Naive thymus-derived CD4-positive, alpha-beta T cell (primary cell): ENCODE results near the gene SSBP3. TPM values are rescaled to one million over a fixed set of nuclear protein-coding genes. Genes with fewer than 3 reads are reported as not detected.
"Not testable (repeated sequence)": the region's sequence is repeated elsewhere in the genome, so short reads cannot be mapped to it uniquely, and the experiment has no call there.

Experiments used
- ATAC-seq: fragments of 150-1000 bp; cut with Tn5 transposase; 2 replicates; pipeline ENCODE4 v1.10.0; 2021; ENCODE audit warnings: mild to moderate bottlenecking, moderate library complexity
- CTCF ChIA-PET: fragments of 350-600 bp; sonication (Branson Sonifier 250); formaldehyde crosslinking; loops from one replicate; lab custom pipeline; 2021; ENCODE audit warnings: antibody characterized with exemption; lab: Charles Lee
- POLR2A ChIA-PET: fragments of 350-600 bp; sonication (Branson Sonifier 250); formaldehyde crosslinking; loops from one replicate; lab custom pipeline; 2021; ENCODE audit warnings: antibody characterized with exemption, inconsistent platforms; lab: Charles Lee
- DNase-seq, 9 donors: peaks; one replicate each; pipeline versions ENCODE4 v3.0.0 to v3.0.0-alpha.2; 2020 to 2022; ENCODE audit warnings: mixed read lengths in 1 of 9
- H3K27ac ChIP-seq: one replicate; pipeline ENCODE4 v1.7.0; 2013; ENCODE audit warnings: mild to moderate bottlenecking, low read depth, low read length, moderate library complexity
- H3K27me3 ChIP-seq, 2 donors: one replicate each; pipeline ENCODE4 v1.7.0; 2013; ENCODE audit warnings: low read length in 2 of 2, mild to moderate bottlenecking in 2 of 2, moderate library complexity in 2 of 2; ENCODE audit not compliant: control insufficient read depth in 2 of 2, insufficient read depth in 2 of 2
- H3K36me3 ChIP-seq, 3 experiments: 1 replicate in 2 of 3; 2 replicates in 1 of 3; pipeline ENCODE4 v1.7.0; 2013; ENCODE audit warnings: low read length in 3 of 3, mild to moderate bottlenecking in 3 of 3, moderate library complexity in 1 of 3; ENCODE audit not compliant: insufficient read depth in 3 of 3, control insufficient read depth in 2 of 3
- H3K4me1 ChIP-seq, 2 donors: one replicate each; pipeline ENCODE4 v1.7.0; 2013; ENCODE audit warnings: low read length in 2 of 2, mild to moderate bottlenecking in 2 of 2, moderate library complexity in 1 of 2; ENCODE audit not compliant: control insufficient read depth in 2 of 2, insufficient read depth in 2 of 2
- H3K4me3 ChIP-seq: 2 replicates; pipeline ENCODE4 v1.7.0; 2013; ENCODE audit warnings: mild to moderate bottlenecking, low read length
- H3K9me3 ChIP-seq, 3 experiments: 1 replicate in 2 of 3; 2 replicates in 1 of 3; pipeline ENCODE4 v1.7.0; 2013; ENCODE audit warnings: low read length in 3 of 3; ENCODE audit not compliant: control insufficient read depth in 2 of 3
- H3K27ac Mint-ChIP-seq, 9 donors: one replicate each; pipeline ENCODE4 v1.8.0; 2020 to 2022; ENCODE audit warnings: mixed read lengths in 9 of 9, mild to moderate bottlenecking in 8 of 9, moderate library complexity in 5 of 9, inconsistent platforms in 2 of 9
- H3K27me3 Mint-ChIP-seq, 5 donors: one replicate each; pipeline ENCODE4 v1.8.0; 2021 to 2022; ENCODE audit warnings: mixed read lengths in 5 of 5, mild to moderate bottlenecking in 1 of 5
- H3K36me3 Mint-ChIP-seq, 5 donors: one replicate each; pipeline ENCODE4 v1.8.0; 2020 to 2022; ENCODE audit warnings: mixed read lengths in 5 of 5, mild to moderate bottlenecking in 3 of 5, inconsistent platforms in 1 of 5
- H3K4me1 Mint-ChIP-seq, 7 donors: one replicate each; pipeline ENCODE4 v1.8.0; 2020 to 2022; ENCODE audit warnings: mixed read lengths in 7 of 7, mild to moderate bottlenecking in 3 of 7, inconsistent platforms in 1 of 7
- H3K4me3 Mint-ChIP-seq, 10 donors: one replicate each; pipeline ENCODE4 v1.8.0; 2020 to 2022; ENCODE audit warnings: mild to moderate bottlenecking in 10 of 10, mixed read lengths in 10 of 10, moderate library complexity in 6 of 10, inconsistent platforms in 2 of 10
- H3K9me3 Mint-ChIP-seq, 11 donors: one replicate each; pipeline ENCODE4 v1.8.0; 2020 to 2022; ENCODE audit warnings: mixed read lengths in 11 of 11, mild to moderate bottlenecking in 4 of 11, inconsistent platforms in 1 of 11, moderate library complexity in 1 of 11
- intact Hi-C, 2 donors: fragments of 100-400 bp; cut with micrococcal nuclease; formaldehyde crosslinking; loops; one replicate each; pipeline ENCODE4 v1.15.1; 2023
- polyA plus RNA-seq, 2 donors: library from polyadenylated mRNA; unstranded; fragments of 300-500 nt; fragmentation: Illumina TruSeq; gene quantifications; one replicate each; pipeline ENCODE4 v1.2.3, GENCODE V29; 2021
- total RNA-seq, 6 experiments: library from RNA in 5 of 6; stranded (reverse) in 5 of 6; gene quantifications; 1 replicate in 5 of 6; 2 replicates in 1 of 6; pipeline ENCODE4 v1.2.3 and lab custom pipeline; 2021 to 2026

Gene SSBP3
- total and polyA plus RNA-seq, 7 experiments from 2014 or later = 19.4 to 124 (median 80.5) TPM

GRCh38 chr1:54425152-54425584, 19.0 kb upstream of the SSBP3 start:
- Histone ChIP-seq H3K27me3 (no peaks in the 10 kb centered on the region), H3K9me3 (no peaks in the 10 kb centered on the region), H3K4me3 (no peak overlapping the region), H3K4me1 (no peaks in the 10 kb centered on the region), H3K36me3 (no peaks in the 10 kb centered on the region), H3K27ac (no peak overlapping the region)
- DNase-seq = no peak
- Mint-ChIP-seq H3K4me1 (peaks cover 0 to 4% (median 0%) of the 10 kb centered on the region in 7 donors), H3K27me3 (peaks cover 0 to 10% (median 0%) of the 10 kb centered on the region in 5 donors), H3K27ac (no peak overlapping the region), H3K9me3 (no peaks in the 10 kb centered on the region), H3K4me3 (no peak overlapping the region), H3K36me3 (no peaks in the 10 kb centered on the region)
- no peak for ATAC-seq
- POLR2A ChIA-PET = no interaction called here
- CTCF ChIA-PET = interaction anchor here (0.8 kb wide), 1 partner anchor 49 kb away, joined by 3 read pairs; no protein-coding TSS in a partner anchor
- intact Hi-C loops = no loop called here

DNA sequence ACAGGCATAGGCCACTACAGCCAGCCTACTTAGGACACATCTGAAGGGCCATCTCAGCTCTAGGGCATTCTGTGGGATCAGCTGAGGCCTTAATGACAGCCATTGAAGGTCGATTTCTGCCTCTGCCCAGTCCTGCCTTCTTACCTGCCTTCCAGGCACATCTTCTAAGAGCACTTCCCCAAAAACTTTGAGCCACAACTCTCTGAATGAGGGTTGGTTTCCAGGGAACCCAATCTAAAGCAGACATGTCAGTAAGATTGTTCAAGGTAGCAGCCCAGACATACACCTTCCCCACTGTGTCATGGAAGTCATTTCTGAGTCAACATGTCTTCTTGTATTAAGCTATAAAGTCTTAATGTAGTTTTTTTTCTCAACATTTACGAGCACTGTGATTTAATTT, 18.2 kb upstream of the SSBP3 start:
- Histone ChIP-seq H3K4me3 (no peak overlapping the region), H3K27ac (no peak overlapping the region), H3K4me1 (no peaks in the 10 kb centered on the region), H3K9me3 (no peaks in the 10 kb centered on the region), H3K36me3 (no peaks in the 10 kb centered on the region), H3K27me3 (no peaks in the 10 kb centered on the region)
- Mint-ChIP-seq H3K27me3 (peaks cover 0 to 8% (median 0%) of the 10 kb centered on the region in 5 donors), H3K27ac (peak overlapping the region in 2 of 9 donors; percentile 42 to 43), H3K4me1 (peaks cover 0 to 4% (median 0%) of the 10 kb centered on the region in 7 donors), H3K36me3 (no peaks in the 10 kb centered on the region), H3K9me3 (no peaks in the 10 kb centered on the region), H3K4me3 (no peak overlapping the region)
- ChIA-PET CTCF (interaction anchor here (0.5 kb wide), 1 partner anchor 350 kb away, joined by 4 read pairs; no protein-coding TSS in a partner anchor), POLR2A (interaction anchor here (0.8 to 0.9 kb wide), 2 partner anchors 10 to 63 kb away, joined by 3 read pairs; no protein-coding TSS in a partner anchor)
- ATAC-seq (no peak), DNase-seq (no peak)
- intact Hi-C loops = no loop called here

GRCh38 chr1:54421101-54421504, 14.9 kb upstream of the SSBP3 start:
- ChIA-PET POLR2A (interaction anchor here (1.5 kb wide), 1 partner anchor 44 kb away, joined by 3 read pairs; no protein-coding TSS in a partner anchor), CTCF (no interaction called here)
- H3K36me3 Mint-ChIP-seq = no peaks in the 10 kb centered on the region
- H3K9me3 Mint-ChIP-seq = peaks cover 0 to 1% (median 0%) of the 10 kb centered on the region in 11 donors
- Histone ChIP-seq H3K27me3 (no peaks in the 10 kb centered on the region), H3K4me3 (no peak overlapping the region), H3K36me3 (no peaks in the 10 kb centered on the region), H3K9me3 (no peaks in the 10 kb centered on the region), H3K4me1 (no peaks in the 10 kb centered on the region), H3K27ac (no peak overlapping the region)
- intact Hi-C loops = no loop called here
- DNase-seq (no peak), ATAC-seq (no peak)
- peaks cover 0 to 16% (median 0%) of the 10 kb centered on the region in 5 donors for H3K27me3 Mint-ChIP-seq
- H3K4me1 Mint-ChIP-seq = peaks cover 0 to 8% (median 6%) of the 10 kb centered on the region in 7 donors
- no peak overlapping the region for H3K27ac Mint-ChIP-seq
- H3K4me3 Mint-ChIP-seq = no peak overlapping the region

DNA sequence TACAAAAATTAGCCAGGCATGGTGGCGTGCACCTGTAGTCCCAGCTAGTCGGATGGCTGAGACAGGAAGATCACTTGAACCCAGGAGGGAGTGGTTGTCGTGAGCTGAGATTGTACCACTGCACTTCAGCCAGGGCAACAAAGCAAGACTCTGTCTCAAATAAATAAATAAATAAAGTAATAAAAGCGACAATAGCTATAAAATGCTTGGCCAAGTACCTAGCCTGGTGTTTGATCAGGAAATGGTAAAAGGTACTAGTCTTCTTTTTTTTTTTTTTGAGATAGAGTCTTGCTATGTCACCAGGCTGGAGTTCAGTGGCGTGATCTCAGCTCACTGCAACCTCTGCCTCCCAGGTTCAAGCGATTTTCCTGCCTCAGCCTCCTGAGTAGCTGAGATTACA, 12.4 kb upstream of the SSBP3 start:
- CTCF ChIA-PET = interaction anchor here (1.0 to 1.7 kb wide), 2 partner anchors 10 to 68 kb away, joined by 3 to 5 read pairs; no protein-coding TSS in a partner anchor
- intact Hi-C loops, H3K4me1 ChIP-seq, H3K9me3 Mint-ChIP-seq, H3K27me3 ChIP-seq, H3K9me3 ChIP-seq, ATAC-seq, H3K4me3 Mint-ChIP-seq, H3K27ac Mint-ChIP-seq, H3K36me3 ChIP-seq, H3K36me3 Mint-ChIP-seq, H3K27ac ChIP-seq, DNase-seq, POLR2A ChIA-PET, H3K4me3 ChIP-seq: not testable (repeated sequence)
- peaks cover 0 to 22% (median 0%) of the 10 kb centered on the region in 5 donors for H3K27me3 Mint-ChIP-seq
- peaks cover 9 to 26% (median 15%) of the 10 kb centered on the region in 7 donors for H3K4me1 Mint-ChIP-seq

DNA sequence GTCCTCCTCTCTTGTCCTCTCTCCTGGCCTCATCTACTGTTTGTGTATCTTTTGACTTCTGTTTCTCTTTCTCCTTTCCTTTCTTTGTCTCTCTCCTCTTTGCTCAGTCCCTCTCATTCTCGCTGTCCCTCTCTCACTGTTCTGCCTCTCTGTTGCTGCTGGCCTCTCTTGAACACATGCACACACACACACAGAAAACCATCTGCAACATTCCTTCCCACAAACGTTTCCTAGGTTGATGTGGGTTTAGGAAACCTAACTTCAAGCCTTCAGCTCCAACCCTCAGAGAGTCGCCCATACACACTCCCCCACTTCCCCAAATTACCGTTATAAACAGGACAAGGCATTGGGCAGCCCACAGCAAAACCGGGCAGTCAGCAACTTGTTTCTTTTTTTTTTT, 10.9 kb upstream of the SSBP3 start:
- Mint-ChIP-seq H3K9me3 (peaks cover 0 to 3% (median 0%) of the 10 kb centered on the region in 11 donors), H3K27me3 (peaks cover 0 to 19% (median 0%) of the 10 kb centered on the region in 5 donors), H3K4me1 (peaks cover 20 to 34% (median 27%) of the 10 kb centered on the region in 7 donors), H3K36me3 (peaks cover 0 to 2% (median 0%) of the 10 kb centered on the region in 5 donors), H3K27ac (peak overlapping the region in 4 of 9 donors; percentile 4 to 65 (median 36)), H3K4me3 (no peak overlapping the region)
- intact Hi-C loops = no loop called here
- DNase-seq (no peak), ATAC-seq (peak; percentile 50)
- ChIA-PET CTCF (interaction anchor here (0.7 to 1.7 kb wide), 2 partner anchors 69 to 210 kb away, joined by 3 to 5 read pairs; no protein-coding TSS in a partner anchor), POLR2A (interaction anchor here (0.7 to 1.2 kb wide), 2 partner anchors 63 to 69 kb away, joined by 3 read pairs; no protein-coding TSS in a partner anchor)
- Histone ChIP-seq H3K4me1 (peaks cover 7 to 14% of the 10 kb centered on the region in 2 donors), H3K9me3 (no peaks in the 10 kb centered on the region), H3K27me3 (no peaks in the 10 kb centered on the region), H3K36me3 (no peaks in the 10 kb centered on the region), H3K4me3 (no peak overlapping the region), H3K27ac (no peak overlapping the region)

GRCh38 chr1:54416435-54416834, 10.2 kb upstream of the SSBP3 start:
- Histone ChIP-seq H3K27ac (no peak overlapping the region), H3K4me3 (no peak overlapping the region), H3K27me3 (no peaks in the 10 kb centered on the region), H3K9me3 (no peaks in the 10 kb centered on the region), H3K36me3 (no peaks in the 10 kb centered on the region), H3K4me1 (peaks cover 7 to 14% of the 10 kb centered on the region in 2 donors)
- intact Hi-C loops = no loop called here
- Mint-ChIP-seq H3K4me3 (no peak overlapping the region), H3K4me1 (peaks cover 22 to 37% (median 28%) of the 10 kb centered on the region in 7 donors), H3K9me3 (peaks cover 0 to 3% (median 0%) of the 10 kb centered on the region in 11 donors), H3K36me3 (peaks cover 0 to 2% (median 0%) of the 10 kb centered on the region in 5 donors), H3K27ac (peak overlapping the region in 1 of 9 donors; percentile 5), H3K27me3 (peaks cover 0 to 17% (median 0%) of the 10 kb centered on the region in 5 donors)
- ChIA-PET POLR2A (interaction anchor here (1.2 kb wide), 1 partner anchor 64 kb away, joined by 3 read pairs; no protein-coding TSS in a partner anchor), CTCF (no interaction called here)
- ATAC-seq (no peak), DNase-seq (no peak)
